GM23338 (cell line): Measurements from ENCODE around the gene TNFAIP8L3. TPM values are rescaled to one million over a fixed set of nuclear protein-coding genes. Genes with fewer than 3 reads are reported as not detected.

Source experiments
- ATAC-seq: fragments of 200-7000 bp; cut with Tn5 transposase; 3 replicates; pipeline ENCODE4 v1.9.1; 2020
- DNase-seq: peaks from one replicate; pipeline ENCODE4 v3.0.0-alpha.2; 2015; ENCODE audit warnings: low spot score
- H2AFZ ChIP-seq: fragments of 200-600 bp; sonication (generic); 2 replicates; pipeline ENCODE4 v1.8.0; 2016; ENCODE audit warnings: antibody characterized with exemption, mild to moderate bottlenecking, moderate library complexity
- H3F3A ChIP-seq: fragments of 200-600 bp; sonication (generic); replicated peaks from 2 replicates; pipeline ENCODE4 v1.8.0; 2017; ENCODE audit warnings: antibody characterized with exemption, mixed run types, low read depth
- H3K27ac ChIP-seq: fragments of 200-600 bp; sonication (generic); 2 replicates; pipeline ENCODE4 v1.6.1; 2016; ENCODE audit warnings: low read depth
- H3K27me3 ChIP-seq: fragments of 200-600 bp; sonication (generic); 2 replicates; pipeline ENCODE4 v1.8.0; 2016; ENCODE audit warnings: mild to moderate bottlenecking, mixed run types, moderate library complexity; ENCODE audit not compliant: insufficient read depth
- H3K36me3 ChIP-seq: fragments of 200-600 bp; sonication (generic); 2 replicates; pipeline ENCODE4 v1.8.0; 2016; ENCODE audit warnings: mild to moderate bottlenecking; ENCODE audit not compliant: insufficient read depth
- H3K4me1 ChIP-seq: fragments of 200-600 bp; sonication (generic); 2 replicates; pipeline ENCODE4 v1.8.0; 2016; ENCODE audit warnings: mild to moderate bottlenecking, moderate library complexity; ENCODE audit not compliant: insufficient read depth
- H3K4me2 ChIP-seq: fragments of 200-600 bp; sonication (generic); 2 replicates; pipeline ENCODE4 v1.7.1; 2017; ENCODE audit warnings: mixed run types
- H3K4me3 ChIP-seq: fragments of 200-600 bp; sonication (generic); 2 replicates; pipeline ENCODE4 v1.6.1; 2016; ENCODE audit warnings: mixed run types
- H3K79me2 ChIP-seq: fragments of 200-600 bp; sonication (generic); replicated peaks from 2 replicates; pipeline ENCODE4 v1.8.0; 2017; ENCODE audit warnings: mild to moderate bottlenecking; ENCODE audit not compliant: insufficient read depth
- H3K9me2 ChIP-seq: fragments of 200-600 bp; sonication (generic); 2 replicates; pipeline ENCODE4 v1.8.0; 2017; ENCODE audit not compliant: insufficient read depth
- H4K20me1 ChIP-seq: fragments of 200-600 bp; sonication (generic); replicated peaks from 2 replicates; pipeline ENCODE4 v1.8.0; 2017; ENCODE audit warnings: mild to moderate bottlenecking; ENCODE audit not compliant: insufficient read depth
- H3K27ac Mint-ChIP-seq: 2 replicates; pipeline ENCODE4 v1.8.0; 2020; ENCODE audit warnings: inconsistent platforms, mild to moderate bottlenecking, moderate library complexity, mixed read lengths
- H3K27me3 Mint-ChIP-seq: 3 replicates; pipeline ENCODE4 v1.8.0; 2022; ENCODE audit warnings: low read depth, mild to moderate bottlenecking, moderate library complexity, mixed read lengths, inconsistent platforms; ENCODE audit not compliant: insufficient read depth, poor library complexity
- H3K36me3 Mint-ChIP-seq: 3 replicates; pipeline ENCODE4 v1.8.0; 2021; ENCODE audit warnings: low read depth, mild to moderate bottlenecking, inconsistent platforms, moderate library complexity, mixed read lengths
- H3K4me1 Mint-ChIP-seq: 3 replicates; pipeline ENCODE4 v1.8.0; 2020; ENCODE audit warnings: mild to moderate bottlenecking, inconsistent platforms, mixed read lengths
- H3K4me3 Mint-ChIP-seq: 3 replicates; pipeline ENCODE4 v1.8.0; 2021; ENCODE audit warnings: moderate library complexity, mild to moderate bottlenecking, inconsistent platforms, mixed read lengths
- H3K9me3 Mint-ChIP-seq: 3 replicates; pipeline ENCODE4 v1.8.0; 2020; ENCODE audit warnings: moderate library complexity, mild to moderate bottlenecking, inconsistent platforms, mixed read lengths
- CREB1 ChIP-seq: fragments of 250-450 bp; sonication (Bioruptor Pico); IDR thresholded peaks from 2 replicates; pipeline ENCODE4 v1.5.0; 2020; ENCODE audit warnings: low read depth, mild to moderate bottlenecking, moderate library complexity
- EZH2 ChIP-seq: fragments of 200-600 bp; sonication (generic); IDR thresholded peaks from one replicate; pipeline ENCODE4 v1.8.0; 2017; ENCODE audit warnings: antibody characterized with exemption, mild to moderate bottlenecking, low read depth; ENCODE audit not compliant: unreplicated experiment
- POLR2AphosphoS5 ChIP-seq: IDR thresholded peaks from 2 replicates; pipeline ENCODE4 v1.6.1; 2016; ENCODE audit warnings: antibody characterized with exemption, low read depth
- ZNF114 ChIP-seq: fragments of 250-450 bp; sonication (Bioruptor Pico); IDR thresholded peaks from 2 replicates; pipeline ENCODE4 v1.5.0; 2020; ENCODE audit warnings: mild to moderate bottlenecking, moderate library complexity
- ZNF331 ChIP-seq: fragments of 250-450 bp; sonication (Bioruptor Pico); IDR thresholded peaks from 2 replicates; pipeline ENCODE4 v1.5.0; 2020; ENCODE audit warnings: low read depth, mild to moderate bottlenecking, moderate library complexity
- polyA plus RNA-seq: library from polyadenylated mRNA; unstranded; fragments of >200 nt; fragmentation: Nextera tagmentation; extraction: Ambion mirVana; gene quantifications from 2 replicates; pipeline ENCODE4 v1.2.1, GENCODE V29; 2016
- total RNA-seq: library from RNA; depleted of rRNA; stranded (reverse); fragments of >200 nt; shearing (Covaris generic); gene quantifications from 2 replicates; pipeline ENCODE4 v1.2.3, GENCODE V29; 2014; rRNA removed
- TF ChIP-seq, protein P1 (sequence below), 2 experiments: fragments of 200-600 bp in 1 of 2; sonication (generic) in 1 of 2; conservative IDR thresholded peaks; 2 replicates each; pipeline versions ENCODE4 v1.5.1 to v1.6.1; 2016 to 2017; ENCODE audit warnings: antibody characterized with exemption in 2 of 2, low read depth in 2 of 2, mild to moderate bottlenecking in 2 of 2, moderate library complexity in 1 of 2

Gene TNFAIP8L3
- total and polyA plus RNA-seq, 2 experiments from 2014 or later, result 0.23 to 0.31 TPM

DNA sequence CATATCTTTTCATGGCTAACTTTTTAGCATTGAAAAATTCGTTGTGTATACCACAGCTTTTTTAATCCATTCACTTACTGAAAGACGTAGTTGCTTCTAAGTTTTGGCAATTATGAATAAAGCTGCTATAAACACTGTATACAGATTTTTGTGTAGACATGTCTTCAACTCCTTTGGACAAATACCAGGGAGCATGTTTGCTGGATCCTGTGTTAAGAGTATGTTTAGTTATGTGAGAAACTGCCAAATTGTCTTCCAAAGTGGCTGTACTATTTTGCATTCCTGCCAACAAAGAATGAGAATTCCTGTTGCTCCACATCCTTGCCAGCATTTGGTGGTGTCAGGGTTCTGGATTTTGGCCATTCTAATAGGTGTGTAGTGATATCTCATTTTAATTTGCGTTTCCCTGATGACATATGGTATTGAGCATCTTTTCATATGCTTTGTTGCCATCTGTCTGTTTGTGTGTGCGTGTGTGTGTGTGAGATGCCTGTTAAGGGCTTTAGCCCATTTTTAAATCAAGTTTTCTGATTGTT is 87.5 kb downstream of the TNFAIP8L3 start:
- H3K36me3 ChIP-seq, result no peaks in the 10 kb centered on the region; the same call in 1 of the 2 replicates
- ATAC-seq (no peak), DNase-seq (no peak)
- Mint-ChIP-seq H3K36me3 (peaks cover 20% of the 10 kb centered on the region), H3K27ac (no peak overlapping the region), H3K9me3 (peaks cover 3% of the 10 kb centered on the region; the same call in 1 of the 3 replicates), H3K27me3 (no peaks in the 10 kb centered on the region), H3K4me3 (no peak overlapping the region), H3K4me1 (peaks cover 6% of the 10 kb centered on the region; the same call in 2 of the 3 replicates)
- no peaks in the 10 kb centered on the region for H3K4me1 ChIP-seq
- H3K4me2 ChIP-seq, result no peak overlapping the region
- H3K9me2 ChIP-seq, result no peaks in the 10 kb centered on the region
- H3K27ac ChIP-seq, result no peak overlapping the region
- no peaks in the 10 kb centered on the region for H3K27me3 ChIP-seq
- H3K4me3 ChIP-seq, result no peak overlapping the region
- H3F3A ChIP-seq, result no peaks in the 10 kb centered on the region
- H4K20me1 ChIP-seq, result no peaks in the 10 kb centered on the region
- H3K79me2 ChIP-seq, result no peaks in the 10 kb centered on the region
- TF ChIP-seq POLR2AphosphoS5, result no peak
- no peak for TF ChIP-seq ZNF114
- TF ChIP-seq ZNF331 (CRISPR knock-in tag), result no peak
- TF ChIP-seq, protein P1, sequence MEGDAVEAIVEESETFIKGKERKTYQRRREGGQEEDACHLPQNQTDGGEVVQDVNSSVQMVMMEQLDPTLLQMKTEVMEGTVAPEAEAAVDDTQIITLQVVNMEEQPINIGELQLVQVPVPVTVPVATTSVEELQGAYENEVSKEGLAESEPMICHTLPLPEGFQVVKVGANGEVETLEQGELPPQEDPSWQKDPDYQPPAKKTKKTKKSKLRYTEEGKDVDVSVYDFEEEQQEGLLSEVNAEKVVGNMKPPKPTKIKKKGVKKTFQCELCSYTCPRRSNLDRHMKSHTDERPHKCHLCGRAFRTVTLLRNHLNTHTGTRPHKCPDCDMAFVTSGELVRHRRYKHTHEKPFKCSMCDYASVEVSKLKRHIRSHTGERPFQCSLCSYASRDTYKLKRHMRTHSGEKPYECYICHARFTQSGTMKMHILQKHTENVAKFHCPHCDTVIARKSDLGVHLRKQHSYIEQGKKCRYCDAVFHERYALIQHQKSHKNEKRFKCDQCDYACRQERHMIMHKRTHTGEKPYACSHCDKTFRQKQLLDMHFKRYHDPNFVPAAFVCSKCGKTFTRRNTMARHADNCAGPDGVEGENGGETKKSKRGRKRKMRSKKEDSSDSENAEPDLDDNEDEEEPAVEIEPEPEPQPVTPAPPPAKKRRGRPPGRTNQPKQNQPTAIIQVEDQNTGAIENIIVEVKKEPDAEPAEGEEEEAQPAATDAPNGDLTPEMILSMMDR (conservative IDR thresholded peaks at IDR 0.05; ENCODE audit: low read depth in 2 of 2), result no peak
- TF ChIP-seq EZH2, result no peak
- TF ChIP-seq CREB1 (CRISPR knock-in tag), result no peak
- no peak overlapping the region for H2AFZ ChIP-seq

Other genes with a start within 250 kb of the TNFAIP8L3 start
- 12.4 and 15.4 TPM in 2 replicates for gene AP4E1, start 186.2 kb downstream of the TNFAIP8L3 start, total RNA-seq
- gene AP4E1, start 186.2 kb downstream of the TNFAIP8L3 start, polyA plus RNA-seq, result 4.3 and 4.4 TPM in 2 replicates
- gene CYP19A1, start 243.7 kb upstream of the TNFAIP8L3 start, total RNA-seq, result not detected in 2 replicates
- gene CYP19A1, start 243.7 kb upstream of the TNFAIP8L3 start, polyA plus RNA-seq, result 0.05 and 0.42 TPM in 2 replicates
- 1.2 and 1.5 TPM in 2 replicates for gene GLDN, start 246.7 kb upstream of the TNFAIP8L3 start, total RNA-seq
- 0.19 and 0.32 TPM in 2 replicates for gene GLDN, start 246.7 kb upstream of the TNFAIP8L3 start, polyA plus RNA-seq